Fibroblast of lung (primary cell): ENCODE data around the gene NF2. TPM values are rescaled to one million over a fixed set of nuclear protein-coding genes. Genes with fewer than 3 reads are reported as not detected.

Source experiments
- DNase-seq, 2 donors: peaks; one replicate each; pipeline versions ENCODE4 v3.0.0 to v3.0.0-alpha.2; 2010; ENCODE audit warnings: low read depth in 2 of 2
- H2AFZ ChIP-seq: 2 replicates; pipeline ENCODE4 v1.5.1; 2012; ENCODE audit warnings: low read length, control low read depth, inconsistent platforms
- H3K27ac ChIP-seq: 2 replicates; pipeline ENCODE4 v1.5.1; 2011; ENCODE audit warnings: low read length, control low read depth; ENCODE audit not compliant: insufficient read depth
- H3K27me3 ChIP-seq: 2 replicates; pipeline ENCODE4 v1.5.1; 2011; ENCODE audit warnings: mild to moderate bottlenecking, low read length; ENCODE audit not compliant: control insufficient read depth, insufficient read depth
- H3K36me3 ChIP-seq: 2 replicates; pipeline ENCODE4 v1.5.1; 2011; ENCODE audit warnings: low read length; ENCODE audit not compliant: control insufficient read depth, insufficient read depth
- H3K4me1 ChIP-seq: 2 replicates; pipeline ENCODE4 v1.5.1; 2011; ENCODE audit warnings: low read length; ENCODE audit not compliant: control insufficient read depth, insufficient read depth; ENCODE audit errors: extremely low read depth
- H3K4me2 ChIP-seq: 2 replicates; pipeline ENCODE4 v1.5.1; 2011; ENCODE audit warnings: low read length, control low read depth; ENCODE audit not compliant: insufficient read depth; ENCODE audit errors: extremely low read depth
- H3K4me3 ChIP-seq, 4 experiments: fragments of 200-600 bp in 1 of 4; sonication (generic) in 1 of 4; replicated peaks in 1 of 4; 2 replicates each; pipeline ENCODE4 v1.5.1; 2011 to 2016; ENCODE audit warnings: low read length in 4 of 4, low read depth in 3 of 4, mild to moderate bottlenecking in 3 of 4, control low read depth in 2 of 4, inconsistent platforms in 1 of 4, mixed read lengths in 1 of 4; ENCODE audit not compliant: insufficient read depth in 1 of 4; ENCODE audit errors: control extremely low read depth in 1 of 4
- H3K79me2 ChIP-seq: 2 replicates; pipeline ENCODE4 v1.5.1; 2012; ENCODE audit warnings: mild to moderate bottlenecking, low read length, inconsistent platforms; ENCODE audit not compliant: control insufficient read depth, insufficient read depth
- H3K9ac ChIP-seq: 2 replicates; pipeline ENCODE4 v1.5.1; 2011; ENCODE audit warnings: mild to moderate bottlenecking, low read length, control low read depth; ENCODE audit not compliant: insufficient read depth
- H3K9me3 ChIP-seq: 2 replicates; pipeline ENCODE4 v1.5.1; 2012; ENCODE audit warnings: low read depth, low read length; ENCODE audit not compliant: control insufficient read depth, insufficient read depth
- H4K20me1 ChIP-seq: 2 replicates; pipeline ENCODE4 v1.5.1; 2011; ENCODE audit warnings: low read length; ENCODE audit not compliant: control insufficient read depth, insufficient read depth; ENCODE audit errors: extremely low read depth
- CTCF ChIP-seq, 2 donors: IDR thresholded peaks in 1 of 2; conservative IDR thresholded peaks in 1 of 2; 1 replicate in 1 of 2; 2 replicates in 1 of 2; pipeline ENCODE4 v1.5.1; 2011 to 2012; ENCODE audit warnings: low read length in 2 of 2, control low read depth in 1 of 2, inconsistent platforms in 1 of 2, low read depth in 1 of 2, mild to moderate bottlenecking in 1 of 2
- EZH2 ChIP-seq: IDR thresholded peaks from 2 replicates; pipeline ENCODE4 v1.5.1; 2012; ENCODE audit warnings: low read length, control low read depth, mild to moderate bottlenecking; ENCODE audit errors: missing control alignments
- polyA plus RNA-seq, 2 donors: library from polyadenylated mRNA; depleted of rRNA in 1 of 2; stranded (reverse) in 1 of 2; unstranded in 1 of 2; fragments of >200 nt; gene quantifications; 2 replicates each; pipeline ENCODE4 v1.2.1, GENCODE V29; 2011 to 2012; ENCODE audit warnings: missing spikeins in 1 of 2
- total RNA-seq: library from RNA; depleted of rRNA; stranded (reverse); fragments of >200 nt; gene quantifications from 2 replicates; pipeline ENCODE4 v1.2.1, GENCODE V29; 2014

The NF2 gene
- total and polyA plus RNA-seq, 2 donors (not counting 1 experiment from before 2014, with no cell fraction given) = 55.5 to 80.9 TPM

GRCh38 chr22:29570912-29571549 is 32.4 kb upstream of the NF2 start:
- Histone ChIP-seq H3K79me2 (no peaks in the 10 kb centered on the region), H3K4me1 (no peaks in the 10 kb centered on the region), H3K27ac (no peak overlapping the region), H3K9me3 (no peaks in the 10 kb centered on the region), H3K27me3 (no peaks in the 10 kb centered on the region), H3K9ac (no peak overlapping the region), H3K36me3 (peaks cover 2% of the 10 kb centered on the region), H2AFZ (no peak overlapping the region), H3K4me2 (no peak overlapping the region), H3K4me3 (no peak overlapping the region), H4K20me1 (no peaks in the 10 kb centered on the region)
- no peak for DNase-seq
- TF ChIP-seq CTCF (conservative IDR thresholded peaks at IDR 0.05 in 1 of 2, IDR thresholded peaks at IDR 0.05 in 1 of 2; ENCODE audit: low read depth in 1 of 2, low read length in 2 of 2) (no peak), EZH2 (no peak)

- DNase-seq = no peak
- no peak for TF ChIP-seq EZH2
- no peak for TF ChIP-seq CTCF (conservative IDR thresholded peaks at IDR 0.05 in 1 of 2, IDR thresholded peaks at IDR 0.05 in 1 of 2; ENCODE audit: low read depth in 1 of 2, low read length in 2 of 2)
Observed at GRCh38 chr22:29574762-29575450, 28.5 kb upstream of the NF2 start.

GRCh38 chr22:29578462-29579200 is 24.8 kb upstream of the NF2 start:
- no peak for DNase-seq
- H3K36me3 ChIP-seq = no peaks in the 10 kb centered on the region
- H3K9me3 ChIP-seq = no peaks in the 10 kb centered on the region
- no peak overlapping the region for H3K9ac ChIP-seq
- no peaks in the 10 kb centered on the region for H3K27me3 ChIP-seq
- H4K20me1 ChIP-seq = no peaks in the 10 kb centered on the region
- H3K4me2 ChIP-seq = no peak overlapping the region
- H3K4me1 ChIP-seq = no peaks in the 10 kb centered on the region
- H3K79me2 ChIP-seq = no peaks in the 10 kb centered on the region
- H3K4me3 ChIP-seq = no peak overlapping the region
- H3K27ac ChIP-seq = no peak overlapping the region
- H2AFZ ChIP-seq = no peak overlapping the region
- TF ChIP-seq CTCF (conservative IDR thresholded peaks at IDR 0.05 in 1 of 2, IDR thresholded peaks at IDR 0.05 in 1 of 2; ENCODE audit: low read depth in 1 of 2, low read length in 2 of 2) (no peak), EZH2 (no peak)

More at GRCh38 chr22:29574762-29575450, 28.5 kb upstream of the NF2 start:
- no peaks in the 10 kb centered on the region for H3K27me3 ChIP-seq
- H3K36me3 ChIP-seq = no peaks in the 10 kb centered on the region
- H2AFZ ChIP-seq = no peak overlapping the region
- no peak overlapping the region for H3K9ac ChIP-seq
- H3K79me2 ChIP-seq = no peaks in the 10 kb centered on the region
- H3K9me3 ChIP-seq = no peaks in the 10 kb centered on the region
- no peak overlapping the region for H3K27ac ChIP-seq
- H3K4me2 ChIP-seq = no peak overlapping the region
- H3K4me3 ChIP-seq = no peak overlapping the region
- H4K20me1 ChIP-seq = no peaks in the 10 kb centered on the region
- H3K4me1 ChIP-seq = no peaks in the 10 kb centered on the region
